ENCODE measurements around the gene TGM1.
"Not testable (repeated sequence)": the region's sequence is repeated elsewhere in the genome, so short reads cannot be mapped to it uniquely, and the experiment has no call there.

TGM1 gene

DNA sequence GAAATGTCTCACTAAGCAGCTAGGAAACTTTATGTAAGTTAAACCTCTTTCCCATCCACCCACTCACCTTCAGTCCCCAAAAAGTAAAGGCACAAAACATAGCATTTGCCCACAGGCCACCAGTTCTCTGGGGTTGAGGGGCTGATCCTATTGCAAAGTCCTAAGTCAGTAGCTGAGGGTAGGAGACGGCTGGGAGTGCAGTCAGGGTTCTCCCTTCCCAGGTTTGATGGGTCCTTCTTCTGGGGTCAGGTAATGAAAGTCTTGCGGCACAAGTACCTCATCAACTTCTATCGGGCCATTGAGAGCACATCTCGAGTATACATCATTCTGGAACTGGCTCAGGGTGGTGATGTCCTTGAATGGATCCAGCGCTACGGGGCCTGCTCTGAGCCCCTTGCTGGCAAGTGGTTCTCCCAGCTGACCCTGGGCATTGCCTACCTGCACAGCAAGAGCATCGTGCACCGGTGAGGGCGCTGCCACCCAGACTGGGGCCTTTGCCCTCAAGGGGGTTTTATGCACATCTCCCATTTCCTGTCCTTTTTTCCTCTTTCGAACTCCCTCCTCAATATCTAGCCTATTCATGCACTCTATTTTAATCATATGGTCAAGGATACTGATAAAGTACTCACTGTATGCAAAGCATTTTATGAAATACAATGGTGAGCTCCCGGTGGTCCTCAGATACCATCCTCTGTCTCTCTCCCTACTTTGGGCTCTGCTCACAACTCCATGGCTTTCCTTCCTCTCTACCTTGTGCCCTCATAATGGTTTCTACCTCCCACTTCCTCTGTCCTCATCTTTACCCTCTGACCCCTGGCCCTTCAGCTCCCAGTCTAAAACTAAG, 56.5 kb downstream of the TGM1 start:
- DNase-seq (ENCODE audit: low spot score), result no peak

DNA sequence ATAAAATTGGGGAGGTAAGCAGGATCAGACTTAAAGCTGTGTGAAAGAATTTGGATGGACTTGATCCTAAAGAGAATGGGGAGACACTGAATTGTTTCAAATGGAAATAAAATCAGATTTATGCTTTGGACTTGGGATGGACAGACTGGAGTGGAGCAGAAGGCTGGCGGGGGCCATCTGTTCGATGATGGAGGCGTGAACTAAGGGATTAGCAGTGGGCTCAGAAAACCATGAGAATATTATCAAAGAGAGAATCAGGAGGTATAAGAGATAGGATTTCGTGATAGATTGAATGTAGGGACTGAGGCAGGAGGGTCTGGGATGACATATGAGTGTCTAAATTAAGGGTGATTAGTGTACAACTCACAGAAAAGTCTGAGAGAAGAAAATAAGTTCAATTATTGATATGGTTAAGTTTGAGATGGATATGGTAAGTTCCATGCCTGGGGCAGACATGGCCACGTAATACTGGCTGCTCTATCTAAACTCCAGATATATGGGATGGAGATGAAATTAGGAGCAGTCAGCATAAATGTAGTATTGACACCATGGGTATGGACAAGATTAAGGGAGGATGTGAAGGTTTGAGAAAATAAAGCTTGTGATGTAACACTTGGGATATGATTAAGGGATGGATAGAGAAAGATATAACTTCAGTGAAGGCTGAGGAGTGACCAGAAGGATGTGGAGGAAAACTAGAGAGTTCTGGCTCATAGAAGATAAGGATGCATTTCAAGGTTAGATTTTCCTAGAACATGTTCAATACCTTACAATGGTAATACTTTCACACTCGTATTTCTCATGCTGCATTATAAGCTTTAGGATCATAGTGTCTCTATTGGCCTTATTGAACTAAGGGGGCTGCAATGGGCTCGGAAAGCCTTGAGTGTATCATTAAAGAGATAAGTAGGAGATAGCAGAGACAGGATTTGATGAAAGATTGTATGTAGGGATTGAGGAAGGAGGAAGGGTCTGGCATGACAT, 58.5 kb downstream of the TGM1 start:
- DNase-seq (ENCODE audit: low spot score), result no peak

DNA sequence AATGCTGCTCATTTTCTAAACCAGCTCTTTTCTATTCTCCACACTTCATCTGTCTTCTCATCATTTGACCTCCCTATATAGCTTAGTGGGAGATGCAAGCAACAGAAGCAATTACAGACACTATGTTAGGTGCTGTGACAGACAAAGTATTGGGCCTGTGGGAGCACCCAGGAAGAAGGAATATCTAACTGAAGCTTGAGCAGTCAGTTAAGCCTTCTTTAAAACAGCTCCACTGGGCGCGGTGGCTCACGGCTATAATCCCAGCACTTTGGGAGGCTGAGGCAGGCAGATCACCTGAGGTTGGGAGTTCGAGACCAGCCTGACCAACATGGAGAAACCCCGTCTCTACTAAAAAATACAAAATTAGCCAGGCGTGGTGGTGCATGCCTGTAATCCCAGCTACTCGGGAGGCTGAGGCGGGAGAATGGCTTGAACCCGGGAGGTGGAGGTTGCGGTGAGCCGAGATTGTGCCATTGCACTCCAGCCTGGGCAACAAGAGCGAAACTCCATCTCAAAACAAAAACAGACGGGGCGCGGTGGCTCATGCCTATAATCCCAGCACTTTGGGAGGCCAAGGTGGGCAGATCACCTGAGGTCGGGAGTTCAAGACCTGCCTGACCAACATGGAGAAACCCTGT, 59.6 kb downstream of the TGM1 start:
- not testable (repeated sequence) for DNase-seq (ENCODE audit: low spot score)

DNA sequence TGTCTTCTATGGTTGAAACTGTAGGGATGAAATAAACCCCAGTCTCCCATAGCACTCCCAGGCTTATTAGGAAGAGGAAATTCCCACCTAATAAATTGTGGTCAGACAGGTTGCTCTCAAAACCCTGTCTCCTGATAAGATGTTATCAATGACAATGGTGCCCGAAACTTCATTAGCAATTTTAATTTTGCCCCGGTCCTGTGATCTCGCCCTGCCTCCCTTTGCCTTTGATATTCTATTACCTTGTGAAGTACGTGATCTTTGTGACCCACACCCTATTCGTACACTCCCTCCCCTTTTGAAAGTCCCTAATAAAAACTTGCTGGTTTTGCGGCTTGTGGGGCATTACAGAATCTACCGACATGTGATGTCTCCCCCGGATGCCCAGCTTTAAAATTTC, 60.4 kb downstream of the TGM1 start:
- not testable (repeated sequence) for DNase-seq (ENCODE audit: low spot score)
